Measurements from ENCODE around the gene PHYHIPL. TPM values are rescaled to one million over a fixed set of nuclear protein-coding genes. Genes with fewer than 3 reads are reported as not detected.
A peak's percentile ranks its signal among the peaks of the same experiment; 100 is the strongest.

The PHYHIPL gene
- total RNA-seq = 0.17 TPM in 1 of 2 replicates, not detected in the other

- Histone ChIP-seq H3K36me3 (ENCODE audit: control insufficient read depth, insufficient read depth, low read length) (no peaks in the 10 kb centered on the region), H3K27me3 (ENCODE audit: control insufficient read depth, insufficient read depth, low read length) (peaks cover 18% of the 10 kb centered on the region), H3K4me3 (ENCODE audit: low read depth, low read length) (peak within 1 kb of the TSS; percentile 23)
- TF ChIP-seq, protein P1, sequence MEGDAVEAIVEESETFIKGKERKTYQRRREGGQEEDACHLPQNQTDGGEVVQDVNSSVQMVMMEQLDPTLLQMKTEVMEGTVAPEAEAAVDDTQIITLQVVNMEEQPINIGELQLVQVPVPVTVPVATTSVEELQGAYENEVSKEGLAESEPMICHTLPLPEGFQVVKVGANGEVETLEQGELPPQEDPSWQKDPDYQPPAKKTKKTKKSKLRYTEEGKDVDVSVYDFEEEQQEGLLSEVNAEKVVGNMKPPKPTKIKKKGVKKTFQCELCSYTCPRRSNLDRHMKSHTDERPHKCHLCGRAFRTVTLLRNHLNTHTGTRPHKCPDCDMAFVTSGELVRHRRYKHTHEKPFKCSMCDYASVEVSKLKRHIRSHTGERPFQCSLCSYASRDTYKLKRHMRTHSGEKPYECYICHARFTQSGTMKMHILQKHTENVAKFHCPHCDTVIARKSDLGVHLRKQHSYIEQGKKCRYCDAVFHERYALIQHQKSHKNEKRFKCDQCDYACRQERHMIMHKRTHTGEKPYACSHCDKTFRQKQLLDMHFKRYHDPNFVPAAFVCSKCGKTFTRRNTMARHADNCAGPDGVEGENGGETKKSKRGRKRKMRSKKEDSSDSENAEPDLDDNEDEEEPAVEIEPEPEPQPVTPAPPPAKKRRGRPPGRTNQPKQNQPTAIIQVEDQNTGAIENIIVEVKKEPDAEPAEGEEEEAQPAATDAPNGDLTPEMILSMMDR (IDR thresholded peaks at IDR 0.05; ENCODE audit: insufficient read depth, low read length, poor library complexity, severe bottlenecking) = no peak
- no peak for DNase-seq (ENCODE audit: low read depth)
Measured at GRCh38 chr10:59176241-59177030, at the start of gene PHYHIPL. TSS of gene PHYHIPL (plus strand) at chr10:59176643. CDS start at chr10:59176854, 211 bp downstream.

GRCh38 chr10:59126991-59127390 lies 49.5 kb upstream of the PHYHIPL start:
- TF ChIP-seq, protein P1 (IDR thresholded peaks at IDR 0.05; ENCODE audit: insufficient read depth, low read length, poor library complexity, severe bottlenecking) = no peak
- no peak for DNase-seq (ENCODE audit: low read depth)
- no peak overlapping the region for H3K4me3 ChIP-seq (ENCODE audit: low read depth, low read length)
- H3K27me3 ChIP-seq (ENCODE audit: control insufficient read depth, insufficient read depth, low read length) = no peaks in the 10 kb centered on the region
- no peaks in the 10 kb centered on the region for H3K36me3 ChIP-seq (ENCODE audit: control insufficient read depth, insufficient read depth, low read length)

GRCh38 chr10:59127991-59128390 lies 48.5 kb upstream of the PHYHIPL start:
- Histone ChIP-seq H3K36me3 (ENCODE audit: control insufficient read depth, insufficient read depth, low read length) (no peaks in the 10 kb centered on the region), H3K4me3 (ENCODE audit: low read depth, low read length) (no peak overlapping the region), H3K27me3 (ENCODE audit: control insufficient read depth, insufficient read depth, low read length) (no peaks in the 10 kb centered on the region)
- TF ChIP-seq, protein P1 (IDR thresholded peaks at IDR 0.05; ENCODE audit: insufficient read depth, low read length, poor library complexity, severe bottlenecking) = no peak
- no peak for DNase-seq (ENCODE audit: low read depth)

- H3K4me3 ChIP-seq (ENCODE audit: low read depth, low read length) = no peak overlapping the region
- no peak for DNase-seq (ENCODE audit: low read depth)
- TF ChIP-seq, protein P1 (IDR thresholded peaks at IDR 0.05; ENCODE audit: insufficient read depth, low read length, poor library complexity, severe bottlenecking) = no peak
- no peaks in the 10 kb centered on the region for H3K36me3 ChIP-seq (ENCODE audit: control insufficient read depth, insufficient read depth, low read length)
- no peaks in the 10 kb centered on the region for H3K27me3 ChIP-seq (ENCODE audit: control insufficient read depth, insufficient read depth, low read length)
Measured at GRCh38 chr10:59129867-59130266, 46.6 kb upstream of the PHYHIPL start.

- no peak overlapping the region for H3K4me3 ChIP-seq (ENCODE audit: low read depth, low read length)
- DNase-seq (ENCODE audit: low read depth) = no peak
- no peaks in the 10 kb centered on the region for H3K27me3 ChIP-seq (ENCODE audit: control insufficient read depth, insufficient read depth, low read length)
- no peaks in the 10 kb centered on the region for H3K36me3 ChIP-seq (ENCODE audit: control insufficient read depth, insufficient read depth, low read length)
- TF ChIP-seq, protein P1 (IDR thresholded peaks at IDR 0.05; ENCODE audit: insufficient read depth, low read length, poor library complexity, severe bottlenecking) = no peak
Measured at GRCh38 chr10:59131666-59132065, 44.8 kb upstream of the PHYHIPL start.

Measured in kidney epithelial cell (primary cell).